GM19328 (cell line): ENCODE data around the gene CBFA2T3.
"Not testable (repeated sequence)": the region's sequence is repeated elsewhere in the genome, so short reads cannot be mapped to it uniquely, and the experiment has no call there.

Source experiments
- ATAC-seq: cut with Tn5 transposase; IDR thresholded peaks from one replicate; pipeline ENCODE4 v1.9.1; 2021; ENCODE audit warnings: mild to moderate bottlenecking, moderate library complexity; ENCODE audit not compliant: unreplicated experiment

Gene CBFA2T3

DNA sequence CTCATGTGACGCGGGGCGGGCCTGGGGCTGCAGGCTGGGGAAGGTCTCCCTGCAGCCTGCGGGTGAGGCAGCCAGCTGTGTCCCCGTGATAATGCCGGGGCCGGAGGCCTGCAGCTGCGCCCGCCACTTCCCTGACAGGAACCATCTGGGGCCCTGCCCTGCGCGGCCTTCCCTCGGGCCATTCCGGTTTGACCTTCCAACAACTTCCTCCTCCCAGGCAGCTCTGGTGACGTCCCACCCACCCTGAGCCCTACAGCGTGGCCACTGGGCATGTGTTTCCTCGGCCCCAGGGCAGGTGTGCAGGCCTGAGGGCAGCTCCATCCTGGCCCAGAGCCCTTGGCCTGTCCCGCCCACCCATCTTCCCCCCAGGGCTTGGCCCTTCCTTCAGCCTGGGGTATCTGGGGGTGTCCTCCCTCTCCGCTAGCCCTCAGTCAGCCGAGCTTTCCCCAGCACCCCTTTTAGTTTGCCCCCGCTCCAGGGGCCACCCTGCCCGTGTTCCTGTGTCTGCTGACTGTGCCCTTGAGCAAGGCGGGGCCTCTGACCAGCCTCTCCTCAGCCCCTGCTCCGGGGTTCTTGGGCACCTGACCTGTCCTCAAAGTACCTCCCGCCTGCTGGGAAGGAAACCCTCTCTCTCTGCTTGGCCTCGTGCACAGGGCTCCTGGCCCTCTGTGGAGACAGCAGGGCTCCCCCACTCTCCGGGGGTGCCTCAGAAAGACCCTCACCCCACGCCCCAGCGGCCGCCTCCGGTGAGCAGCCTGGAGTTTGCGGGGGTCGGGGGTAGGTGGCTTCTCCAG lies at the start of gene CBFA2T3:
TSS of gene CBFA2T3 (minus strand) at position 190 of the 794 bp plus-strand sequence. CDS start 400 bp downstream, outside the sequence.
- no peak for ATAC-seq

DNA sequence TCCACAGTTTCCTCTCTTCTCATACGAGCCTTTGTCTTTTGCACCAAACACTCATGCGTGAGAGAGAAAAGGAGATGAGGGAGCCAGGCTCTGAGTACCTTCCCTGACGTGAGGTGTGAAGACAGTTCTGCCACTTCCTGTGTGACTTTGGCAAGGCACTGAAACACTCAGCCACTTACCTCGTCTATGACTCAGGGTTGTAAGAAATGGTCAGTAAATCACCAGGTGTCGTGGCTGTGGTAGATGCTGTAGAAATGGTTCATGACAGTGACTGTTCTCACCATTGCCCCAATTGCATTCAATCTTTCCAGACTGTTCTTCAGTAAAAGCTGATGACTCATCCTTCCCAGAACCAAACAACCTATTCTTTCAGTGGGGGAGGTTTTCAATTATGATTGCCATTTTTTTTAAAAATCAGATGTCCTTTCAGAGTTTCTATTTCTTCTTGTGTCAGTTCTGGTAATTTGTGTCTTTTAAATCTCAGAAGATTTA lies 49.2 kb upstream of the CBFA2T3 start:
- ATAC-seq, result no peak

DNA sequence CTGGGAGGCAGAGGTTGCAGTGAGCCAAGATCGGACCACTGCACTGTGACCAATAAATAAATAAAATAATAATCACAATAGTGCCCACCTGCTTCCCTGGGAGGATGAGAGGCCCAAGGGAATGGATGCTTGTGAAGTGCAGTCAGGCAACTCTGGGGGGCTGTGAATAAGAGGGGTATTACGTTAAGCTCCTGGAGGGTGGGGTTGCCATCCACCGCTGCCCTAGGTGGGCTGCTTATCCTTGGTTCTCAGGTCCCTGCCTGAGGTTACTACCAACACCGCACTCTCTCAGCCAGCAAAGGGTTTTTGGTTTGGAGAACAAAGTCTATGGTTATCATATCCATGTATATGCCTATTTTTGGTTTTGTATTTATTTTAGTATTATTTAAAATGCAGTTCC lies 48.6 kb upstream of the CBFA2T3 start:
- no peak for ATAC-seq

DNA sequence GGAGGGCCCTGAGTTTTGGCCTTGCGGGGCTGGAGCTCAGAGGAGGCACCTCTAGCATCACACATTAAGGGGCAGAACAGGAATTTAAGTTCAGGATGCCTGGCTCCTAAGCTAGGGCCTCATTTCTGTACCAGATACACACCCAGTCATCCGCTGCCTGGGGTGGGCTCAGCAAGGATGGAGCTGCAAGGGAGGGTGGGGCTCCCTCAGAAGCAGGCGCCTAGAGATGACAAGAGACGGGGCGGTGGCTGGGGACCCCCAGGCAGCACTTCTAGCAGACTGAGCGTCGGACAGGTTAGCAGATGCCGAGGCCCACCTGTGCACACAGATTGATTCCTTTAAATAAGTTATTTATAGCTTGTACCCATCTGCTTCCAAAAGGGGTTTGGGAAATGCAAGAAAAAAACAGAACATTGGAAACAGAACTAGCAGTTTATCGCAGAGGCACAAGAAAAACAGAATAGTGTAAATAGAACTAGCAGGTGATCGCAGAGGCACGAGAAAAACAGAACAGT lies 47.6 kb upstream of the CBFA2T3 start:
- no peak for ATAC-seq

DNA sequence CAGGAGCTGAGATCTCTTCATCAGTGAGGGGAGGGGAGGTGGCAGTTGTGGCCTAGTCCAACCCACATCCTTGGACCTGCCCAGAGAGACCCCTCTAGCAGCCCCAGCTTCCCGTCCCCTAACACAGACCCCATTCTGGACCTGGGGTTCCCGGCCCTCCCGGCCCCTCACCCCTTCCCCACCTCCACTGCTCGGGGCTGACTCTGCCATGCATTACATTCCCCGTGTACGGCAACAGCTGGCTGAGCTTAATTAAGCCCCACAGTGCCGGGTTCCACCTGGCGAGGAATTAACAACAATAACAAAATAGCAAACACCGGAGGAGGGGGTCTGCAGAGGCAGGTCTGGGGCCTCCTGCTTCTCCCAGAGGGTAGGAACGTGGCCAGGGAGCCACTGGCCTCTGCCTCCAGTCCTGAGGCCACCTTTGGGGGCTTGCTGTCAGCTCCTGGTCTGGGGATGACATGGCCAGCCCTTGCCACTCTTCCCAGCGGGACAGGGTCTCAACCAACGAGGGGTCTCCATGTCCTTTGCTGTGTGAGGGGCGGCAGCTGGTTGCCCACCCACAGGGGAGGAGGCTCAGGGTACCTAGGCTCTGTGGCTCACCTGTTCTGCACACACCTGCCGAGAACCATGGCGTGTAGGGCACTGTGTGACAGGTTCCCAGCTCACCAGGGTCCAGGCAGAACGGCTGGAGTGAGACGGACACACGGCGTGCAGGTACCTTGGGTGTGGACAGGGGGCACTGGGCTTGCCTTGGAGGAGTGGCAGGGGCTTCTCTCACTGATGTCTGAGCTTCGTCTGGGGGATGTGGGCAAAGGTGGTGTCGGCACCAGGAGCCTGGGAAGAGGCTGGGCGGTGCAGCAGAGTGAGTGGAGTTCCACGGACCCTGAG lies 46.9 kb upstream of the CBFA2T3 start:
- no peak for ATAC-seq

DNA sequence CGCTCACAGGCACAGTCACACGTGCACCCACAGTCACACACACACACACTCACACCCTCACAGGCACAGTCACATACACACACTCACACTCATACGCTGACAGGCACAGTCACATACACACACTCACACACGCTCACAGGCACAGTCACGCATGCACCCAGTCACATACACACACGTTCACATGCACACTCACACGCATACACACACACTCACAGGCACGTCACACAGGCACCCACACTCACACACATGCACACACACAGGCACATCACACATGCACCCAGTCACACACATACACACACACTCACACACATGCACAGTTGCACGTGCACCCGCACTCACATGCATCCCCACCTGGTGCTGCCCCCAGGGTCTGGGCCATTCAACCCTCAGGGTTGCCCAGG lies 46.1 kb upstream of the CBFA2T3 start:
- ATAC-seq, result no peak

DNA sequence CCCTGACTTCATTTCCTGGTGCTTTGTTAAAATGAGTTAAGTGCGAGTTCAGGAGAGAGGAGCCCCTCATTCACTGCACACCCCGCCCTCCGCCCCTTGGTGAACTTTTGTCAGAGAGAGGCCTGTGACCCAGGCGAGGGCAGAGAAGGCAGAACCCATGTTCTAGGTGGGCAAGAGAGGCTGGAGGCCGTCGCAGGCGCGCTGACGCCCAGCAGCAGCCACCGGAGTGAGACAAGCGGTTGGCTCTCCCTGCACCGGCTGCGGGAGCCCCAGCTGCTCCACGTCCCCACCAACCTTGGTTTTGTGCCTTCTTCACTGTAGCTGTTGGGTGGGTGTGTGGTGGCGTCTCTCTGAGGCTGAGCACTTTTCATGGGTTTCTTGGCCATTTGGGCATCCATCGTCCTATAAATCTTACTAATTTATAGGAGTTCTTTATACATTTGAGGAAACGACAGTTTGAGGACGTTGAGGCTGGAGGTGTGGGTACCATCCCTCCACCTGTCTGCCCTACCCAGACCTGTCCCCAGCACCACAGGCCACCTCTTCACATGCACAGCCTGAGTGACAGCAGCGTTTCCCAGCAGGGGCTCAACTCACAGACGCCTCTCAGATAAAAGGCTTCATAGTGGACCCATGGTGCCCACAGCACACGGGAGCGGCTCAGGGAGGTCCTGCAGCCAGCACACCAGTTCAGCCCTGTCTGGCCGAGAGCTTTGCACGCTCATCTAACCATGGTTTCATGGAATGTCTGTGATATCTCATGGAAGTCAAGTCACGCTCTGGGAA lies 45.2 kb upstream of the CBFA2T3 start:
- no peak for ATAC-seq

DNA sequence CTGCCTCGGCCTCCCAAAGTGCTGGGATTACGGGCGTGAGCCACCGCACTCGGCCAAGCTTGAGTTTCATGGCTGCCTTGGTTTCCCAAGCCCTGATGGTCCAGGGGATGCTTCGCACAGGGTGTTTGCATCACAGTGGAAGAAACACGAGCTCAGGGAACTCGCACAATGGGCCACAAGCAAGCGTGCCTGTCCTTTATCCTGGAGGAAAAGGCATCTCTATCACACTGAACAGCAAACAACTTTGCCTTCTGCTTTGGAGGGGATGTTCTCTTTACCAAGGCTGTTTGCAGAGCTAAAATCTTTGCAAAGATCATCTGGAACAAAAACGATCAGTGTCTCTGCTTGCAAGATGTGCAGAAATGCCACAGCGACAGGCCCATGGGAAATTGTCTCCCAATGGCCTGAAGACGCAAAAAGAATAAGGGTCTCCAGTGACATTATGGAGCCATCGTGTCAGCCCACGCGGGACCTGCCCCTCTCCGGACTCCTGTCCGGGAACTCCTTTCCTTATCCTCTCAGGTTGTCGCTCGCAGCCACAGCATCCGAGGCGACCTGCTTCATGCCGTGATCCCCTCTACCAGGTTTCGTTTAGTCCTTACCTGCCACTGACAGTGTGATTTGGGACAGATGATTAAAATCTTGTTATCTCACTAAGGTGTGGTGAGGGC lies 44.1 kb upstream of the CBFA2T3 start:
- no peak for ATAC-seq

DNA sequence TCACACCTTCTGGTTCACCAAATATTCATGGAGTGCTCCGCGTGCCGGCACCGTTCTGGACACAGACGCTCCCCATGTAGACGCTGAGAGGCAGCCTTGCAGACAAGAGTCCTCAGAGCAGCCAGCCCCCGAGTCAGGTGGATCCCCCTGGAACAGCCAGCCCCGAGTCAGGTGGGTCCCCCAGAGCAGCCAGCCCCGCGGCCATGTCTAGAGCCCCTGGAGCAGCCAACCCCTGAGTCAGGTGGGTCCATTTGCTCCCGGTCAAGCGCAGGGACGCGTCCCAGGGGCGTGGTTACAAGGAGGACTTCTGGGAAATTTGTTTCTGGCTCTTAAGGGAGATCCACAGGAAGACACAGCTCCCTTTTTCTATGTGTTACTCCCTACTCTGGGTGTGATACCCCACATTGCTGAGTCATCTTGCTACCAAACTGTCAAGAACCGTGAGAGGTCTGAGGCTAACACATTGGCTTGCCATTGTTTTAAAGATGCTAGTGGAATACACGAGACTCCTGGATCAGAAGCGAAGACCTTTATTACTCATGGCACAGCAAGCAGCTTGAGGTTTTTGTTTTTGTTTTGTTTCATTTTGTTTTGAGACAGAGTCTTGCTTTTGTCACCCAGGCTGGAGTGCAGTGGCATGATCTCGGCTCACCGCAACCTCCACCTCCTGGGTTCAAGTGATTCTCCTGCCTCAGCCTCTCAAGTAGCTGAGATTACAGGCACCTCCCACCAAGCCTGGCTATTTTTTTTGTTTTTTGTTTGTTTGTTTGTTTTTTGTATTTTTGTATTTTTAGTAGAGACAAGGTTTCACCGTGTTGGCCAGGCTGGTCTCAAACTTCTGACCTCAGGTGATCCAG lies 43.3 kb upstream of the CBFA2T3 start:
- ATAC-seq, result no peak

DNA sequence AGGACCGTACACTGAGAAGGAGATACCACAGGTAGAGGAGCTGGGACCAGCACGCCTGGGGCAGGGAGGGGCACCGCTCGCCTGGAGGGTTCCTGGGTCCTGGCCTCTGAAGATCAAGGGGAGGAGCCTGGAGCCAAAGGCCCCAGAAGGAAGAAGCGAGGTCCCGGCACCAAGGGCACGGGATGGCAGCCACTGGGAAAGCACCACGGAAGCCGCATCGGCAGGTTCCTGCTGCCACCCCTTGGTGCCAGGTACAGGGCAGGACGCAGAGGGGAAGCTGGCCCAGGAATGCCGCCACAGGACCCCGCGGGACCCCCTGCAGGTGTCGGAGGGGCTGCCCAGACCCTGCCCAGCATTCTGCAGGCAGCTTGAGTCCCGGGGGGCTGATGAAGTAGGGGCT lies 42.5 kb upstream of the CBFA2T3 start:
- no peak for ATAC-seq

DNA sequence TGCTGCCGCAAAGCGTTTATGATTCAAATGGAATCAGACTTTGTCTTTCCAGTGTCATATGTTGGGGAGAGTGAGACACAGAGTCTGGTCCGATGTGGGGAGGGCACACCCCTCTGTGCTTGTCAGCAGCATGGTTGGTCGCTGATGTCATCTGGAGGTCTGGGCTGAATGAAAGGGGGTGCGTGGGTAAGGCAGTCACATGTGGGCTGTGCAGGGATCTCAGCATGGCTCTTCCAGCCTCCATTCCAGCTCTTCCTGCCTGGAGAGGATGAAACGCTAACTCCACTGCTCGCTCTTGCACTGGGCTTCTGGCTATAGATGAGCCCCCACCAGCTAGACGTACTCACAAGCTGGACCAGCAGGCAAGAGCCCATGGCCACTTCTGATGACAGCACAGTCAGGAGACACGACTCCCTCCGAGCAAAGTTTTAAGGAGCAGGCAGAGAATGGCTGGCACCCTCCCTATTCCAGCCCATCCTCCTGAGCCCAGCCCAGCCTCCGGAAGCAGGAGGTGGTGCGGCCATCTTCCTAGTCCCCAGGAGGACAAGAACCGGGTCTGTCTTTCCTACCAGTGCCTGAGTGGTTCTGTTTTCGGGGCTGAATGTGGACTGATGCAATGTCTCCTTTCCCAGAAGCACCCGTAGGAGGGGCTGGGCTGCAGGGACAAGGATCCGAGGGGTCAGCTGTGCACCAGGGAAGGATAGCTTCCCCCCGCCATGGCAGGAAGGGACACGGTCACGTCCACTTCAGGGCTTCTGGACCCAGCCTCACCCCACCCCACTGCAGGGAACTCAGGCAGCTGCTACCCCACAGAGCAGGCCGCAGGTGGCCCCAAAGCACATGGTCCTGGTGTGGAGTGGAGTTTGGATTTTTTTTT lies 41.5 kb upstream of the CBFA2T3 start:
- no peak for ATAC-seq

DNA sequence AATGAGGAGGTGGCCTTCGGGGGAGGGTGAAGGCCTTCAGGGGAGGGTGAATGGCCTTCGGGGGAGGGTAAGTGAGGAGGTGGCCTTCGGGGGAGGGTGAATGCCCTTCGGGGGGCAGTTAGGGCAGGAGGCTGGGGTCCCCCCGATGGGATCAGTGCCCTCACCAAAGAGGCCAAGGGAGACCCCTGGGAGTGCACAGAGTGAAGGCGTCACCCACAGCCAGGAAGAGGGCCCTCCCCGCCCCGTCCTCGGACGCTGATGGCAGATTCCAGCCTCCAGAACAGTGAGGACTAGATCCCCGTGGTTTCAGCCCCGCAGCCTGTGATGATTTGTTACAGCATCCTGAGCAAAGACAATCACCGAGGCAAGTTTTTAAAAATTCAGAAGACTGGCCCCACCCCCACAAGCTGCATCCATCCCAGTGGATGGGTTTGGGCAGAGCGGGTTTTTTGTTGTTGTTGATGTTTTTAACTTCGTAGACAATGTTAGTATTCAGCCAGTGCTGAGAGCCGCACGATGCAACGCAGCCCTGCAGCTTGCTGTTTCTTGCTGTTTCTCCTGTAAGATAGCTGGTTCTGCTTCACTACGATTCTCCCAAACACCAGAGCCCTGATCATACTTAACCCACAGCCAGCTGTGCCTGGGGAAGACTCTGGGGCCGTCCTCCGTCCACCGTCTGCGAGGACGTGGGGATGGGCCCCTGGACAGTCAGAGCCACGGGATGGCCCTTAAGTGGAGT lies 40.7 kb upstream of the CBFA2T3 start:
- ATAC-seq, result no peak

DNA sequence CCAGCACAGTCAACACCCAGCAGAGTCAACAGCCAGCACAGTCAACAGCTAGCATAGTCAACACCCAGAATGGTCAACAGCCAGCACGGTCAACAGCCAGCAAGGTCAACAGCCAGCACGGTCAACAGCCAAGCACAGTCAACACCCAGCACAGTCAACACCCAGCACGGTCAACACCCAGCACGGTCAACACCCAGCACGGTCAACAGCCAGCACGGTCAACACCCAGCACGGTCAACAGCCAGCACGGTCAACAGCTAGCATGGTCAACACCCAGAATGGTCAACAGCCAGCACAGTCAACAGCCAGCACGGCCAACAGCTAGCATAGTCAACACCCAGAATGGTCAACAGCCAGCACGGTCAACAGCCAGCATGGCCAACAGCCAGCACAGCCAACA lies 39.6 kb upstream of the CBFA2T3 start:
- ATAC-seq, result not testable (repeated sequence)

DNA sequence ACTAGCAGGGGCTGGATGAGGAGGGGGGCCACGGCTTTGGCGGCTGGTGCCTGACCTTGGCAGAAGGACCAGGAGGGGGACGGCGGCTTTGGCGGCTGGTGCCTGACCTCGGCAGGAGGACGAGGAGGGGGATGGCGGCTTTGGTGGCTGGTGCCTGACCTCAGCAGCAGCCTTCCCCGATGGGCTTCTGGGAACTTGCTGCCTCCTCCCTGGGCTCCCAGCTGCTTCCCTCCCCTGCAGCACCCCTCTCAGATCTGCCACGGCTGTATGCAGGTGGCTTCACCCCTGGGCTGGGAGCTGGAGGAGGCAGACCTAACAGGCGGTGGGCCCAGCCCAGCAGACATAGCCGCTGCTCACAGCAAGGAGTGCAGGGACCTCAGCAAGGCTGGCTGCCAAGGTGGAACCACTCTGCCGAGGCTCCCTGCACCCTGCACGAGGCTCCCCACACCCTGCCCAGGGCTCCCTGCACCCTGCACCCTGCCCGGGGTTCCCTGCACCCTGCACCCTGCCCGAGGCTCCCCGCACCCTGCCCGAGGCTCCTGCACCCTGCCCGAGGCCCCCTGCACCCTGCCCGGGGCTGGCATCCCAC lies 38.4 kb upstream of the CBFA2T3 start:
- no peak for ATAC-seq

DNA sequence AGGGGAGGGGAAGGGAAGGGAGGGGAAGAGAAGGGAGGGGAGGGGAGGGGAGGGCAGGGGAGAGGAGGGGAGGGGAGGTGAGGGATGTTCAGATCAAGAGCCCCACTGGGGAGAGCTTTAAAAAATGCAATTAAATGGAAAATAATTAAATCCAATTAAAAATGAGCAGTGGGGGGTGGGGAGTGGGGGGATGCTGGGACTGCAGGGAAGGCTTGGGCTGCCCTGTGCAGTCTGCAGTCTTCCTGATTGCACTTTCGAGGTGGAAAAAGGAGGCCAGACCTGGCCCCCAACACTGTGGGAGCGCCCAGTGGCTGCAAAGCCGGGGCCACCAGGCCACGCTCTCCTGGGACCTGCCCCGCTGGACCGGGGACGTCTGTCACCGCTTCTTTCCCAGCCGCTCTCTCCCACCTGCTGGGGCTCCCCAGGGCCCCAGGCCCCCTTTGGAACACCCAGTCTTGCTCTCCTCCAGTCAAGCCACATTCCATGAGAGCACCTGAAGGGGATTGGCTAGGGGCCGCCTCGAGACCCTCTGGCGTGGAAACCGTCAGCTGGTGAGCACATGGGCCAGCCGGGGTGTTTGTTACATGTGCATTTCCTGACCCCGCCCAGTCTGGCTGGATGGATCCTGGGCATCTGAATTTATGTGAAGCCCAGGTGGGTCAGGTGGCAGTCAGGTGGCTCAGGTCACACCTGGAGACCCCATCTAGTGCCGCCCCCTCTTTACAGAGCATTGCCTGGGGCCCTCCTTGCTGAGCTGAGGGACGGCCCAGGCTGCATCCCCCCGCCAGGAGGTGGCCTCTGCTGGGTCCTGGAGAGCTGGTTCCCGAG lies 37.6 kb upstream of the CBFA2T3 start:
- no peak for ATAC-seq

DNA sequence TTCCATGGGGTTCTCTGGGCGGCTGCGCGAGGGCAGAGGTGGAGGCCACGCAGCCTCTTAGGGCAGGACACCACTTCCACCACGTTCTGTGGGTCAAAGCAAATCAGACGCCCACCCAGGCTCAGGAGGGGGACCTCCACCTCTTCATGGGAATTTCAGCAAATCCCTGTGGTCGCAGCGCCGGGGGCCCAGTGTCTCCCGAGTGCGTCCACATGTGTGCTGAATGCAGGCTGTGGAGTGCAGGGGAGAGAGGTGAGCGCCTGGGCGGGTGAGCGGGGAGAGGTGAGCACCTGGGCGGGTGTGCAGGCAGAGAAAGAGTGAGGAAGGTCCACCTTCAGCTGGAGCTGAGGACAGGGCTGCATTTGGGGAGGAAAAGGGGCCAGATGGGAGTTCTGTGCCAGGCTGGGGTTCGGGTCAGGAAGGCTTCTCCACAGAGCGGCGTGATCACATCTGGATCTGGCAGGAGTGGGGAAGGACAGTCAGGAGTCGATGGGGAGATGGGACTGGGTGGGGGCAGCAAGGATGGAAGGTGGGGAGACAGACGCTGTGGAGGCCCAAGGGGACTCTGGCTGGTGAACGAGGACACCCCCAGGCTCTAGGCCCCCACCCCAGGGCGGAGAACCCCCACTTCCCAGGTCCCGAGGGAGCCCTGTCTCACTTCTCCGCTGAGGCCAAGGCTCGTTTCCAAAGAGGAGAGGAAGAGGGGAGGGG lies 36.8 kb upstream of the CBFA2T3 start:
- no peak for ATAC-seq
